GM23338 (cell line): ENCODE measurements around the gene ZNF98.

Experiments used
- EZH2 ChIP-seq: fragments of 200-600 bp; sonication (generic); IDR thresholded peaks from one replicate; pipeline ENCODE4 v1.8.0; 2017; ENCODE audit warnings: antibody characterized with exemption, mild to moderate bottlenecking, low read depth; ENCODE audit not compliant: unreplicated experiment
- POLR2AphosphoS5 ChIP-seq: IDR thresholded peaks from 2 replicates; pipeline ENCODE4 v1.6.1; 2016; ENCODE audit warnings: antibody characterized with exemption, low read depth
- TF ChIP-seq, protein P1 (sequence below), 2 experiments: fragments of 200-600 bp in 1 of 2; sonication (generic) in 1 of 2; conservative IDR thresholded peaks; 2 replicates each; pipeline versions ENCODE4 v1.5.1 to v1.6.1; 2016 to 2017; ENCODE audit warnings: antibody characterized with exemption in 2 of 2, low read depth in 2 of 2, mild to moderate bottlenecking in 2 of 2, moderate library complexity in 1 of 2
- TF ChIP-seq, protein P2 (sequence below): IDR thresholded peaks from one replicate; pipeline ENCODE4 v1.6.1; 2018; ENCODE audit warnings: antibody characterized with exemption; ENCODE audit not compliant: unreplicated experiment

DNA sequence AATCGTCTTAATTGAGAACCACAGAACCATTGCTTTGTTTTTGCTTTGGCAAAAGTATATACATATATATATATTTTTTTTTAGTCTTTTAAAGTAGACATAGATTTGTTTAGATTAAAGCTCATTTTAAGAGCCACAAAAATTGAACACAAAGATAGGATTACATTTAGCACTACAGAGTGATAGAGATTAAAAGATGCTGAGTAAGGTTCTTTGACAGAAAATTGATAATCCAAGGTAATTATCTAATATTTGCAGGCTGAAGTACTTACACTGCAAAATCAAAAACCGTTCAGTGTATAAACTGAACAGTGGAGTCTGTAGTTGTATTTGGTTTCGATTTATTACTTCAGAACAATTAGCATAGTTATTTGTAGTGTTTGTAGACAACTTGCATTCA lies 24.5 kb upstream of the ZNF98 start:
- TF ChIP-seq EZH2 (no peak), POLR2AphosphoS5 (no peak)
- TF ChIP-seq, protein P1, sequence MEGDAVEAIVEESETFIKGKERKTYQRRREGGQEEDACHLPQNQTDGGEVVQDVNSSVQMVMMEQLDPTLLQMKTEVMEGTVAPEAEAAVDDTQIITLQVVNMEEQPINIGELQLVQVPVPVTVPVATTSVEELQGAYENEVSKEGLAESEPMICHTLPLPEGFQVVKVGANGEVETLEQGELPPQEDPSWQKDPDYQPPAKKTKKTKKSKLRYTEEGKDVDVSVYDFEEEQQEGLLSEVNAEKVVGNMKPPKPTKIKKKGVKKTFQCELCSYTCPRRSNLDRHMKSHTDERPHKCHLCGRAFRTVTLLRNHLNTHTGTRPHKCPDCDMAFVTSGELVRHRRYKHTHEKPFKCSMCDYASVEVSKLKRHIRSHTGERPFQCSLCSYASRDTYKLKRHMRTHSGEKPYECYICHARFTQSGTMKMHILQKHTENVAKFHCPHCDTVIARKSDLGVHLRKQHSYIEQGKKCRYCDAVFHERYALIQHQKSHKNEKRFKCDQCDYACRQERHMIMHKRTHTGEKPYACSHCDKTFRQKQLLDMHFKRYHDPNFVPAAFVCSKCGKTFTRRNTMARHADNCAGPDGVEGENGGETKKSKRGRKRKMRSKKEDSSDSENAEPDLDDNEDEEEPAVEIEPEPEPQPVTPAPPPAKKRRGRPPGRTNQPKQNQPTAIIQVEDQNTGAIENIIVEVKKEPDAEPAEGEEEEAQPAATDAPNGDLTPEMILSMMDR (conservative IDR thresholded peaks at IDR 0.05; ENCODE audit: low read depth in 2 of 2), result no peak
- TF ChIP-seq, protein P2, sequence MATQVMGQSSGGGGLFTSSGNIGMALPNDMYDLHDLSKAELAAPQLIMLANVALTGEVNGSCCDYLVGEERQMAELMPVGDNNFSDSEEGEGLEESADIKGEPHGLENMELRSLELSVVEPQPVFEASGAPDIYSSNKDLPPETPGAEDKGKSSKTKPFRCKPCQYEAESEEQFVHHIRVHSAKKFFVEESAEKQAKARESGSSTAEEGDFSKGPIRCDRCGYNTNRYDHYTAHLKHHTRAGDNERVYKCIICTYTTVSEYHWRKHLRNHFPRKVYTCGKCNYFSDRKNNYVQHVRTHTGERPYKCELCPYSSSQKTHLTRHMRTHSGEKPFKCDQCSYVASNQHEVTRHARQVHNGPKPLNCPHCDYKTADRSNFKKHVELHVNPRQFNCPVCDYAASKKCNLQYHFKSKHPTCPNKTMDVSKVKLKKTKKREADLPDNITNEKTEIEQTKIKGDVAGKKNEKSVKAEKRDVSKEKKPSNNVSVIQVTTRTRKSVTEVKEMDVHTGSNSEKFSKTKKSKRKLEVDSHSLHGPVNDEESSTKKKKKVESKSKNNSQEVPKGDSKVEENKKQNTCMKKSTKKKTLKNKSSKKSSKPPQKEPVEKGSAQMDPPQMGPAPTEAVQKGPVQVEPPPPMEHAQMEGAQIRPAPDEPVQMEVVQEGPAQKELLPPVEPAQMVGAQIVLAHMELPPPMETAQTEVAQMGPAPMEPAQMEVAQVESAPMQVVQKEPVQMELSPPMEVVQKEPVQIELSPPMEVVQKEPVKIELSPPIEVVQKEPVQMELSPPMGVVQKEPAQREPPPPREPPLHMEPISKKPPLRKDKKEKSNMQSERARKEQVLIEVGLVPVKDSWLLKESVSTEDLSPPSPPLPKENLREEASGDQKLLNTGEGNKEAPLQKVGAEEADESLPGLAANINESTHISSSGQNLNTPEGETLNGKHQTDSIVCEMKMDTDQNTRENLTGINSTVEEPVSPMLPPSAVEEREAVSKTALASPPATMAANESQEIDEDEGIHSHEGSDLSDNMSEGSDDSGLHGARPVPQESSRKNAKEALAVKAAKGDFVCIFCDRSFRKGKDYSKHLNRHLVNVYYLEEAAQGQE, result no peak
